ENCODE measurements around the gene VSIR.

Gene VSIR

GRCh38 chr10:71746344-71747037, 26.8 kb downstream of the VSIR start:
- DNase-seq = no peak

GRCh38 chr10:71745664-71746250, 27.6 kb downstream of the VSIR start:
- DNase-seq = no peak

- no peak for DNase-seq
These were observed 28.2 kb downstream of the VSIR start for GRCh38 chr10:71744897-71745663.

- no peak for DNase-seq
These were observed 29.5 kb downstream of the VSIR start for GRCh38 chr10:71743866-71744265.

GRCh38 chr10:71743089-71743838, 30.1 kb downstream of the VSIR start:
- no peak for DNase-seq

GRCh38 chr10:71742301-71743088, 30.8 kb downstream of the VSIR start:
- DNase-seq = no peak

GRCh38 chr10:71741671-71742070, 31.6 kb downstream of the VSIR start:
- DNase-seq = no peak

GRCh38 chr10:71741029-71741428, 32.3 kb downstream of the VSIR start:
- no peak for DNase-seq

- no peak for DNase-seq
These were observed 33.2 kb downstream of the VSIR start for GRCh38 chr10:71740069-71740653.

GRCh38 chr10:71739358-71739900, 33.9 kb downstream of the VSIR start:
- no peak for DNase-seq

- DNase-seq = no peak
These were observed 35.5 kb downstream of the VSIR start for GRCh38 chr10:71737834-71738197.

- DNase-seq = no peak
These were observed 36.1 kb downstream of the VSIR start for GRCh38 chr10:71737001-71737833.

GRCh38 chr10:71736570-71736952, 36.8 kb downstream of the VSIR start:
- DNase-seq = no peak

GRCh38 chr10:71735709-71736569, 37.4 kb downstream of the VSIR start:
- DNase-seq = no peak

GRCh38 chr10:71734797-71735196, 38.5 kb downstream of the VSIR start:
- no peak for DNase-seq

- DNase-seq = no peak
These were observed 41.5 kb downstream of the VSIR start for GRCh38 chr10:71731791-71732190.

GRCh38 chr10:71729161-71729636, 44.1 kb downstream of the VSIR start:
- DNase-seq = no peak

GRCh38 chr10:71727738-71728737, 45.3 kb downstream of the VSIR start:
- DNase-seq = peak; percentile 34
